Measurements from ENCODE around the gene ABTB2. TPM values are rescaled to one million over a fixed set of nuclear protein-coding genes. Genes with fewer than 3 reads are reported as not detected.

The ABTB2 gene
- total and polyA plus RNA-seq, 9 of the 15 experiments (the other 6 are each of a cell fraction or from before 2014, with no cell fraction given) = 0.03 to 0.18 (median 0.12) TPM; not detected in 2

GRCh38 chr11:34136420-34136819, 221.4 kb downstream of the ABTB2 start (continued):
- TF ChIP-seq MITF (IDR thresholded peaks at IDR 0.05) (no peak), ZNF318 (IDR thresholded peaks at IDR 0.05; ENCODE audit: borderline replicate concordance in 1 of 2, low read depth in 1 of 2) (no peak), POLR3A (IDR thresholded peaks at IDR 0.05; ENCODE audit: borderline replicate concordance, extremely low read depth, insufficient read depth, insufficient read length) (no peak)

All from K562 (cell line).